HepG2 (cell line): ENCODE results near the gene VMA21. TPM values are rescaled to one million over a fixed set of nuclear protein-coding genes. Genes with fewer than 3 reads are reported as not detected.

Experiments used
- BRD4 ChIP-seq: sonication (generic); formaldehyde crosslinking; IDR thresholded peaks from 2 replicates; pipeline ENCODE4 v1.4.0; 2020; ENCODE audit warnings: missing genetic modification reagents
- ELK4 ChIP-seq: sonication (generic); formaldehyde crosslinking; IDR thresholded peaks from 2 replicates; pipeline ENCODE4 v1.9.0; 2021; ENCODE audit warnings: missing genetic modification reagents, borderline replicate concordance
- KIAA2018 ChIP-seq: sonication (generic); formaldehyde crosslinking; IDR thresholded peaks from 2 replicates; pipeline ENCODE4 v1.5.0; 2020; ENCODE audit warnings: mild to moderate bottlenecking, missing genetic modification reagents, borderline replicate concordance
- NCOA5 ChIP-seq: sonication (generic); formaldehyde crosslinking; IDR thresholded peaks from 2 replicates; pipeline ENCODE4 v1.4.0; 2020; ENCODE audit warnings: missing genetic modification reagents
- NFYC ChIP-seq: IDR thresholded peaks from 2 replicates; pipeline ENCODE4 v1.6.1; 2016; ENCODE audit warnings: missing genetic modification reagents, missing compliant biosample characterization
- REL ChIP-seq: sonication (generic); formaldehyde crosslinking; conservative IDR thresholded peaks from 2 replicates; pipeline ENCODE4 v1.8.0; 2022; ENCODE audit warnings: mild to moderate bottlenecking, missing genetic modification reagents, moderate library complexity
- RNF219 ChIP-seq: sonication (generic); formaldehyde crosslinking; IDR thresholded peaks from 2 replicates; pipeline ENCODE4 v1.5.0; 2020; ENCODE audit warnings: mild to moderate bottlenecking, missing genetic modification reagents
- SP5 ChIP-seq: IDR thresholded peaks from 2 replicates; pipeline ENCODE4 v1.6.1; 2016; ENCODE audit warnings: low read depth, borderline replicate concordance
- TGIF2 ChIP-seq: IDR thresholded peaks from 2 replicates; pipeline ENCODE4 v1.6.1; 2016; ENCODE audit warnings: control low read depth, missing compliant biosample characterization
- ZBTB20 ChIP-seq: sonication (generic); formaldehyde crosslinking; IDR thresholded peaks from 2 replicates; pipeline ENCODE4 v1.8.1; 2023; ENCODE audit warnings: missing genetic modification reagents, low read depth, mild to moderate bottlenecking, borderline replicate concordance
- ZMAT3 ChIP-seq: sonication (generic); formaldehyde crosslinking; conservative IDR thresholded peaks from 2 replicates; pipeline ENCODE4 v1.7.0; 2021; ENCODE audit warnings: missing genetic modification reagents
- ZNF556 ChIP-seq: sonication (generic); formaldehyde crosslinking; IDR thresholded peaks from 2 replicates; pipeline ENCODE4 v1.4.0; 2020; ENCODE audit warnings: mild to moderate bottlenecking, missing genetic modification reagents, borderline replicate concordance
- ZNF597 ChIP-seq: sonication (generic); formaldehyde crosslinking; IDR thresholded peaks from 2 replicates; pipeline ENCODE4 v1.5.0; 2020; ENCODE audit warnings: missing genetic modification reagents
- ZNF660 ChIP-seq: sonication (generic); formaldehyde crosslinking; IDR thresholded peaks from 2 replicates; pipeline ENCODE4 v1.5.1; 2020; ENCODE audit warnings: mild to moderate bottlenecking, low read depth, missing genetic modification reagents, borderline replicate concordance
- ZNF746 ChIP-seq: sonication (generic); formaldehyde crosslinking; IDR thresholded peaks from 2 replicates; pipeline ENCODE4 v1.8.0; 2022; ENCODE audit warnings: mild to moderate bottlenecking, missing genetic modification reagents
- polyA plus RNA-seq, 8 experiments: library from polyadenylated mRNA; depleted of rRNA in 3 of 8; stranded (reverse) in 7 of 8; unstranded in 1 of 8; fragments of >200 nt; fragmentation: Illumina TruSeq in 4 of 8; extraction: Trizol in 4 of 8; gene quantifications; 2 replicates each; pipeline versions ENCODE4 v1.2.1 to v1.2.3, GENCODE V29; 2011 to 2016; ENCODE audit warnings: low read depth in 4 of 8, missing spikeins in 1 of 8, mixed read lengths in 1 of 8; ENCODE audit not compliant: insufficient read depth in 1 of 8
- total RNA-seq, 5 experiments: library from RNA; depleted of rRNA; stranded (reverse); fragments of >200 nt; fragmentation: Illumina TruSeq; extraction: Trizol; gene quantifications; 2 replicates each; pipeline ENCODE4 v1.2.3, GENCODE V29; 2016; ENCODE audit warnings: low read depth in 1 of 5

Gene VMA21
- total and polyA plus RNA-seq, 2 of the 13 experiments (the other 11 are each of a cell fraction or from before 2014, with no cell fraction given), result 20.9 to 42.4 TPM

- TF ChIP-seq ZNF556 (CRISPR knock-in tag), result no peak
- TF ChIP-seq ZNF660 (CRISPR knock-in tag), result no peak
- no peak for TF ChIP-seq TGIF2 (CRISPR knock-in tag)
- no peak for TF ChIP-seq RNF219 (CRISPR knock-in tag)
- TF ChIP-seq NCOA5 (CRISPR knock-in tag), result no peak
- no peak for TF ChIP-seq ZNF597 (CRISPR knock-in tag)
- TF ChIP-seq SP5, result no peak
- no peak for TF ChIP-seq ZBTB20 (CRISPR knock-in tag)
- TF ChIP-seq KIAA2018 (CRISPR knock-in tag), result no peak
- no peak for TF ChIP-seq NFYC (CRISPR knock-in tag)
- peak; percentile 66; the same call in 1 of the 2 replicates for TF ChIP-seq ZMAT3
- TF ChIP-seq BRD4 (CRISPR knock-in tag), result no peak
- TF ChIP-seq ZNF746 (CRISPR knock-in tag), result peak; percentile 21; the same call in 1 of the 2 replicates
- no peak for TF ChIP-seq ELK4 (CRISPR knock-in tag)
- no peak for TF ChIP-seq REL
These were observed at the start of gene VMA21 (continued) for GRCh38 chrX:151396825-151397740.
